GM18858 (cell line): Measurements from ENCODE around the gene MACROD2.

ENCODE experiments used
- ATAC-seq: cut with Tn5 transposase; IDR thresholded peaks from one replicate; pipeline ENCODE4 v1.9.1; 2021; ENCODE audit not compliant: unreplicated experiment

Gene MACROD2

GRCh38 chr20:14885661-14886060 is 890.3 kb downstream of the MACROD2 start:
- no peak for ATAC-seq

- ATAC-seq = no peak
Measured at GRCh38 chr20:14888134-14888533, 892.8 kb downstream of the MACROD2 start.

DNA sequence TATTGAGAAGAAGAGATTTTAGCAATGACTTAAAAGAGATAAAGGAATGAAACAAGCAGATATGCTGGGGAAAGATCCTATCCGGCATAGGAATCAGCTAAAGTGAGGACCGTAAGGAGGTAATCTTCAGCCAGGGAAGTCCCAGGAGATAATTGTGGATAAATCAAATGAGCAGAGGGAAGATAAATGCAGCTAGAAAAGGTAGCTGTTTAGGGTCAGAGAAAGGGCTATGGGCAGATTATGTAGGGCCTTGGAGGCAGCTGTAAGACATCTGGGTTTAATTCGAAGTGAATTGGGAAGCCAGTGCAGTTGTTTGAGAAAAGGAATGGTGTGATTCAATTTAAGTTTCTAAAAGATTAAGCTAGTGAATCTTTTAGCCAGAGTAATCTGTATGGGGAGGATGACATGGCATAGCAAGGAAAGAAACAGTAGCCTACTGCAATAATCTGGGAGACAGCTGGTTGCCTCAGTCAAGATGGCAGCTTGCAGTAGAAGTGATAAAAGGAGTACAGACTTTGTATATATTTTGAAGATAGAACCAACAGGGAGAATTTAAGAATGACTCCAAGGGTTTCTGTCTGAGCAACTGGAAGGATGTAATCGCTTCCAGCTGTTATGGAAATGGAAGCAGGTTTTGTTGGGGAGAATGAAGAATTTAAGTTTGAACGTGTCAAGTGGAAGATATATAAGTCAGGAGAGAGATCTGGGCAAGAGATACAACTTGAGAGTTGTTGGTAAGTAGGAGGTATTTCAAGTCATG is 894.4 kb downstream of the MACROD2 start:
- no peak for ATAC-seq

DNA sequence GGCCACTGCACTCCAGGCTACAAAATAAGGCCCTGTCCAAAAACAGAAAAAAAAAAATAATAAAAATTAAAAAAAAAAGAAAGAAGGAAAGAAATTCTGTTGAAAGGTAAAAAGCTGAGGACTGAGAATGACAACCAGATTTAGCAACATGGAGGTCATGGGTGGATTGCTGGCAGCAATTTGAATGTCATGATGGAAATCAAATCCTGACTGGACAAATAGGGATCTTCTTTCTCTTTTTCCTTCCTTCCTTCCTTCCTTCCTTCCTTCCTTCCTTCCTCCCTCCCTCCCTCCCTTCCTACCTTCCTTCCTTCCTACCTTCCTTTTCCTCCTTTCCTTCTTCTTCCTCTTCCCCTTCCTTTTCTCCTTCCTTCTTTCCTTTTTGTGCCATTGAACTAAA is 895.4 kb downstream of the MACROD2 start:
- ATAC-seq = no peak

DNA sequence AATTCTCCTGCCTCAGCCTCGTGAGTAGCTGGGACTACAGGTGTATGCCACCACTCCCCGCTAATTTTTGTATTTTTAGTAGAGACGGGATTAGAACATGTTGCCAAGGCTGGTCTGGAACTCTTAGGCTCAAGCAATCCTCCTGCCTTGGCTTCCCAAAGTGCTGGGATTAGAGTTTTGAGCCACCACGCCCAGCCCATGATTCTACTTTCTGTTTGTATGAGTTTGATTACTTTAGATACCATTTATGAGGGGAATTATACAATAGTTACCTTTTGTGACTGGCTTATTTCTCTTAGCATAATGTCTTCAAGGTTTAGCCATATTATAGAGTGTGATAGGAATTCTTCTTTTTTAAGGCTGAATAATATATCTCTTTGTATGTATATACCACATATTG is 897.5 kb downstream of the MACROD2 start:
- ATAC-seq = no peak

DNA sequence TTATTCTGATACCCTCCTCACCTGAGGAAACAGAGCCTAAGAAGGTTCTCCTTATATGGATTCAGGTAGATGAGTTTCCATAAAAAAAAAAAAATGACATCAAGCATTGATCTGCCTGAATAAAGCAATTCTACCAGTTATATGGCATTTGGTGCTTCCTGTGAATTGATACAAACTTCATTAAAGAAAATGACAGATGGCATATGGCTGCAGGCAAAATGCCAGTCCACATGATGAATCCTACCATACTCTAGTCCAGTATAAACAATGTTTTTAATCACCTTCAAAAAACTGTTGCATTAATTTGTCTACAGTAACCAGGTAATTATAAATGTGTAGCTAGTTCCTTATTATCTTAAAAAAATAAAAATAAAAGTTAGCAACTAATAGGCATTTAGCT is 901.3 kb downstream of the MACROD2 start:
- ATAC-seq = no peak

DNA sequence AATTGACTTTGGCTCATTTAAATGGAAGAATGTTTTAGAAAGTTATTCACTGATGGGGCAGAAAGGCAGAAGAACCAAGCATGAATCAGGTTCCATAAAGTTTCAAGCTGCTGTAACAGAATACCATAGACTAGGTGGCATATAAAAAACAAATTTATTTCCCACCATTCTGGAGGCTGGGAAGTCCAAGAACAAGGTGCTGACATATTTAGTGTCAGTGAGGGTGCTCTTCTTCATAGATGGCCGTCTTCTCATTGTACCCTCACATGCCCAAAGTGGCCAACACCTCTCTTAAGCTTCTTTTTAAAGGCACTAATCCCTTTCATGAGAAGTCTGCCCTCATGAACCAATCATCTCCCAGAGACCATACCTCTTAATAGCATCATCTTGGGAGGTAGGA is 902.3 kb downstream of the MACROD2 start:
- no peak for ATAC-seq

- ATAC-seq = peak; percentile 97
Measured at GRCh38 chr20:14902432-14903089, 907.2 kb downstream of the MACROD2 start.

GRCh38 chr20:14906908-14907434 is 911.7 kb downstream of the MACROD2 start:
- ATAC-seq = no peak

- ATAC-seq = no peak
Measured at GRCh38 chr20:14910126-14910525, 914.8 kb downstream of the MACROD2 start.

GRCh38 chr20:14913896-14914620 is 918.7 kb downstream of the MACROD2 start:
- ATAC-seq = no peak

DNA sequence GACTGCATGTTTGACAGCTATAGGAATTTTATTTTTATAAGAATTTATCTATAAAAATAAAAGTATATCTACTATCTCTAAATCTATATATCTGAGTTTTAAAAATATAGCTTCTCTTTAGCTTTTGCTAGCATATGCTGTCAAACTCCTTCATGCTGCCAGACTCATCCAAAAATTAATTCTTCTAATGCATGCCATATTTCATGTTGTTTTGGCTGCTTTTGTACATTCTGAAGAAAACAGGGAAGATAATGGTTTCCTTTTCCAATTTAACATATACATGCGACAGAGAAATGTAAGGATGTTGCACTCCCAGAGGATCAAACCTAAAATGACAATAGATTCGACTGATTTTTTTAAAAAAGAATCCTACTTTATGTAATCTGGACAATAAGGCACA is 919.3 kb downstream of the MACROD2 start:
- no peak for ATAC-seq

DNA sequence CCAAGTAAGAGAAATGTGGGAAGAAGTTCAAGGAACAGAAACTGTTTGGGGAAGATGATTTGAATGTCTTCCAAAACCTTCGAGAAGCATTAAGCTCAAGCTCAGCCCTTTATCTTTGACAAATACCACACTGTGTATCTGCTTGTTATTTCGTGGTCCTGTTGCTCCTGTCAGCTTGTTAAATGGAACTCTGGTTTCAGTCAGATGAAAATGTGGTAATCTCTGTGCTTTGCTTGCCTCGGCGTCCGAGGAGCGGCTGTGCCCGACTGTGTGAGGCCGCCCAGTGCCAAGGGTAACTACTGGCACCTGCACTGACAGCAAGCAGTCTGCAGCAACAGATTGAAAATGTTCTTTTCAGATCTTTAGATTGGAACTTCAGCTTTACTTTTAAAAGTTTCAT is 920.0 kb downstream of the MACROD2 start:
- no peak for ATAC-seq

DNA sequence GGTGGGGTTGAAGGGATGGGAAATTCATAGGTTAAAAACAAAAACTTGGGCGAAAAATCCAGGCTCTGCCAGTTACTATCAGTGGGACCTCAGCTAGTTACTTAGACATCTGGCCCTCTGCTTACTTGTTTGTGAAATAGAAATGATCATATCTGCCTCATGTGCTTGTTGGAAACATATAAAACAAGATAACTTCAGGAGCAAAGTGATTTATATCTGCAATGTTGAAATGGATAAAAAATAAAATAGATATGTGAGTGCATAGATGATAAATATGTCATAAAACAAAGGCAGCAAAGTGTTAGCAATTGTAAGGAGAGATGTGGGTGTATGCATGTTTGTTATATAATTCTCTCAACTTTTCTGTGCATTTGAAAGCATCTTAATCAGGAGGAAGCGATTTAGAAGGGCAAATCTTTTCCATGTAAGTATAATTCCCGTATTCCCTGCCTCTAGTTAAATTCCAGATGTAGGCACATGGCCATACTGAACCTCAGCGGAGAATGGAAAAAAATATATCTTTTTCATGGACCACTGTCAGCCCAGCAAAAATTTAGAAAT is 921.1 kb downstream of the MACROD2 start:
- ATAC-seq = no peak

DNA sequence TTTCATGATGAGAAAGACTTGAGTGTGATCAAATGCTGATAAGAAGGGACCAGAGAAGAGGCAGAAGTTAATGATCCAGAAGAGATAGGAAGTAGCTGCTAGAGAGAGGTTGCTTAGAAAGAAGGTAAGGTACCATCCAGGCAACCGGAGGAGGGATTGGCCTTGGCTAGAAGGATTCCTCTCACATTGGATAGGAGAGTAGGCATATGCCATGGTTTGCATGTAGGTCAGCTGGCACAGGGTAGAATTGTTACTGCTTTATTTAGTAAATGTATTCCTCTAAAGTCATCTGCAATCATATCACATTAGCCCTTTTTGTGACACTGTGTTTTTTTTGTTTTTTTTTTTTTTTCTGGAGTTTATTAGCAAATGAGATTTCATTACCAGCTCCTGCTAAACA is 923.0 kb downstream of the MACROD2 start:
- ATAC-seq = no peak

GRCh38 chr20:14918976-14919375 is 923.7 kb downstream of the MACROD2 start:
- ATAC-seq = no peak

DNA sequence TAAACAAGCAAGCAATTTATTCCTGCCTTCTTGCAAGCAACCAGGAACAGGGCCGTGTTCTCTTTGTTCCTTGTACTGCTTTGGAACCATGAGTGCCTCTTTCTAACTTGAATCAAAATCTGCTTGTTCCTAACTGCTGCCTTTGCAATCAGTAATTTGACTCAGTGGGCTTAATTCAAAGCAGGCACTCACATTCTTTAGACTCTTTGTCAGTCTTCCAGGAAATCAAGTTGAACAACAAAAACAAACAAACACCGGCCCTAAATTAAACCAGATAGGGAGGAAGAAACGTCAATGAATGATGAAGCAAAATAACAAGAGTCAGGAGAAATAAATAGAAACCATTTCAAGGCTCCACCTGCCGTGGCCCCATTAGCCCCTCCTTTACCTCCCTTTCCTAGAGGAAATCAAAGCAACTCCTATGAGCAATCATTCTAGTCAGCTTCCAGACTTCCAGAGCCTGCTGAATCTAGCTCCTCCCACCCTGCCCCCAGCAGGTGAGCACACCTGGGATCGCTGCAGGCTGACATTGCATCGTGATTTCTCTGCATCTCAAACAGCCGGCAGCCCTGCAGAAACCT is 924.3 kb downstream of the MACROD2 start:
- ATAC-seq = no peak

DNA sequence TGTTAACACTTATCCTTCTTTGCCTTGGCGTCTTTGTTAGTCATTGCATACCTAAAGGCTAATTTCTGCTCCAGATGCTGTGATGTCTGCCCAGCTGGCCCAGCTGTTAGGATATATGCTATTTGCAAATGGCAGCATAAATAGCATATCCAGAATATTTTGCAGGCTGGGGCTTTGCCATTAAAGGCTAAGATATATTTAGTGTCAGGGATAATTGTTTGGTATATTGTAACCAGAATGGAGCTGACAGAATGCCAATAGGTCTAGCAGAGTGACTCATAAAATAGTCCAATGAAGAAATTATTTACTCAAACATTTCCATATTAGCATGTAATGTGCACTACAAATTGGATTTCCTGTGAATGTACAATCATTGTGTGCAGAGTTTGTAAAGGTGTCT is 926.2 kb downstream of the MACROD2 start:
- no peak for ATAC-seq

DNA sequence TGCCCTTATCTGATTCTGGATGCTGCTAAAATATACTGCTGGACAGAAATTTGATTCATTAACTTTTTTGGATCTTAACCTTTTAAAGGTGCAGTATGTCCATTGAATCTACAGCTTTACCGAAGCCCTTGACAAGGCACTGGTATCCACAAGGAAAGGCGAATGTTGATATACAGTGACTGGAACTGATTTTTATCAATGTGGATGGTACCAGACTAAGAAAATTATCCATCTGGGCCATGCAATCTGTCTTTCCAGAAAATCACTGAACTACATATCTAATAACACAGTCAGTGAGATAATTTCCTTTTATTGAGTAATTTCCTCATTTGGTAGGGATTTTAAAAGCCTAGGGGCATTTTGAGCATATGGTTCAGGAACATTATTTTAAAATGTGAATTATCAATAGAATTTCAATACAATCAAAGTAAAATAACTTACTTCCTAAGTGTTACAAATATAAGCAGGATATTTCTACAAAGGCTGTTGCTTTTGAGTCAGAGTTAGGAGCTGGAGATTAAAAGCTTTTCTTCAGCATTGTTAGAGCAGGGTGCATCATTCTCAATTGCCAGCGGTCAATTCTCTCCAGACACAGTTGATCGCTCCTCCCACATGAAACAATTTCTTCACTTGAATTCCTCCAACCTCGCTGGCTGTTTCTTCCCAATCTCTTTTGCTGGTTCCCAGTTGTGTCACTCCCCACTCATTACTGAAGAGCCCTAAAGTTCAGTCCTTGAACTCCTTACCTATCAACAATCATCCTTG is 927.4 kb downstream of the MACROD2 start:
- ATAC-seq = no peak

DNA sequence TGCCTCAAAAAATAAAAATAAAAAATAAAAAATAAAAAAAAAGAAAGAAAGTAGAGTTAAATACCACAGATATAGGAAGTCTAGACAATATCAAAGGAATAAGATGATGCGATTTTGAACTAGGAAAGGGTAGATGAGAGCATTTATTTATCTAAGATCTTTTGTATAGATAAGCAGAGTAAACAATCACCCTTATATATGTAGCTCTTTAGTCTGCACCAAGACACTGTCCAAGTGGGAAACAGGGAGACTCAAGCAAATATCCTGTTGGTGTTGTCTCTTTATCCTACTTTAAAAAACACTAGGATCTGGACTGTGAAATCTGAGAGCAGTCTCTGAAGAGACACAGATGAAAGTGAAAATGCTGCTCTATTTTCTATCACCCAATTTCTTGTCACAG is 929.1 kb downstream of the MACROD2 start:
- ATAC-seq = no peak
